GM21786 (cell line): ENCODE measurements around the gene HGF.
"Not testable (repeated sequence)": the region's sequence is repeated elsewhere in the genome, so short reads cannot be mapped to it uniquely, and the experiment has no call there.

Source experiments
- ATAC-seq: cut with Tn5 transposase; IDR thresholded peaks from one replicate; pipeline ENCODE4 v1.9.1; 2021; ENCODE audit not compliant: unreplicated experiment

The HGF gene

DNA sequence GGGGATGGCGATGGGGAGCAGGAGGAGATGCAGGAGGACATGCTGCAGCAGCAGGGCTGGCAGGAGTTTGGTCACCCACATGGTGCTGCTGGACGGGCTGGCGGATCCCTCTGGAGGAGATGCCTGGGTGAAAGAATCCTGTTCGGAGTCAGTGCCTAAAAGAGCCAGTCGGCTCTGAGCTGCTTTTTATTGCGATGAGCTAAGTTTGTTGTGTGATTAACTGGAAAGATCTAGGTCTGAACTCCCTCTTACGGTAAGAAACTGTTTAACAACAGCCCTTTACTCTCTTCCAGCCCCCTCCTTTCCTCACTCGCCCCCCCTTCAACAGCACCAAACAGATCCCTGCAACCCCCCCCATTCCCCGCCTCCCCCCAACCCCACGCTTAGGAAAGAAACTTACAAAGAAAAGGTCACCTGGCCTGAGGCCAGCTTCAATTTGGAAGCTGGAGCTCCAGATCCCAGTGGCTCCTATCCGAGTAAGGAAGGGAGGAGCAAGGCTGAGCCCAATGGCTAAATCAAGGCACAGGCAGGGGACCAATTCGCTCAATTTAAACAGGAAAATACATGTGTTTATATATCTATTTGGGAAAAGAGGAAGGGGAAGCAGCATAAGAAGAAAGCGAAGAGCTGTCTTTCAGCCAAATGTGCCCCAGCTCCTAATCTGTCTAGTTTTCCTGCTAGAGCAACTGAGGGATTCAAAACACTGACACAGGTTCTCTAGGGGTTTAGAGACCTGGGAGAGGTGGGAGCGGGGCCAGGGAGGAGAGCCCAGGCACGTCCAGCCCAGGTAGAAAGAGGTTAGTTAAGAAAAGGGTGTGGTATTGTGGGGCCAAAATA lies at the start of gene HGF:
Gene HGF, minus strand, starts transcription at position 157 of the 837 bp plus-strand sequence. Its CDS starts 76 bp downstream, at position 81.
- no peak for ATAC-seq

DNA sequence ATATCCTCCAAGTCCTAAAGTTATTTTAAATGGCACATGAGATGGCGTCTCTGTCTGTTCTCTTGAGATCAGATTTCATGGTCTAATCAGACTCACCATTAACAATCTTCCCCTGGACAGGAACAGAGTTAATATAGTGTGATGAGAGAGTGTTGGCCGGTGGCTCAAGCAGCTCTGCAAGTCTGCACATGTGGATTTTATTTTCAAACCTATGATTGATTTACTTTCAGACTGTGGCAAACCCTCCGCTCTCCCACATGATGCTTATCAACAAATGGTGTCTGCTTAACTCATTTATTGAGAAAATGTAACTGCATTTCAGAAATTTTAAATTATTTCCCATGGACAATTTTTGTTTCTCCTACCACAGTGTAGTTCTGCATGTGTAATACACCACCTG lies 46.5 kb upstream of the HGF start:
- ATAC-seq, result no peak

DNA sequence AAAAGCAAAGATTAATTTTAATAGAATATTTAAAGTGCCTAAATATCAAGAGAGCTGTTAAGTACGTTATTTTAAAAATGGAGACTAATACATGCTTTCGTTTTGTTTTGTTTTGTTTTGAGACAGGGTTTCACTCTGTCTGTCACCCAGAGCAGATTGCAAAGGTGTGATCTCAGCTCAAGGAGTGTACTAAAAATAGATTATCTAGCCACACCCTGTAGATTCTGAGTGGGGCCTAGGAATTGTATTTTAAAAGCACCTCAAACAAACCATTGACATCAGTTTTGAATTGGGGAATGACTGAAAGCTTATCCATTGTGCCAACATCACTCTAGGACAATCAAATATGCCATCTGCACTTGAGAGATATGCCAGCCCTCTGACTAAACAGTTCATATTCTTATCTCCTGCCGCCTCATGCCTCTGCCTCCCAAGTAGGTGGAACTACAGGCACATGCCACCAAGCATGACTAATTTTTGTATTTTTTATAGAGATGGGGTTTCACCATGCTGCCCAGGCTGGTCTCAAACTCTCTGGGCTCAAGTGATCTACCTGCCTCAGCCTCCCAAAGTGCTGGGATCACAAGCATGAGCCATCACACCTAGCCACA lies 43.1 kb upstream of the HGF start:
- peak; percentile 93 for ATAC-seq

DNA sequence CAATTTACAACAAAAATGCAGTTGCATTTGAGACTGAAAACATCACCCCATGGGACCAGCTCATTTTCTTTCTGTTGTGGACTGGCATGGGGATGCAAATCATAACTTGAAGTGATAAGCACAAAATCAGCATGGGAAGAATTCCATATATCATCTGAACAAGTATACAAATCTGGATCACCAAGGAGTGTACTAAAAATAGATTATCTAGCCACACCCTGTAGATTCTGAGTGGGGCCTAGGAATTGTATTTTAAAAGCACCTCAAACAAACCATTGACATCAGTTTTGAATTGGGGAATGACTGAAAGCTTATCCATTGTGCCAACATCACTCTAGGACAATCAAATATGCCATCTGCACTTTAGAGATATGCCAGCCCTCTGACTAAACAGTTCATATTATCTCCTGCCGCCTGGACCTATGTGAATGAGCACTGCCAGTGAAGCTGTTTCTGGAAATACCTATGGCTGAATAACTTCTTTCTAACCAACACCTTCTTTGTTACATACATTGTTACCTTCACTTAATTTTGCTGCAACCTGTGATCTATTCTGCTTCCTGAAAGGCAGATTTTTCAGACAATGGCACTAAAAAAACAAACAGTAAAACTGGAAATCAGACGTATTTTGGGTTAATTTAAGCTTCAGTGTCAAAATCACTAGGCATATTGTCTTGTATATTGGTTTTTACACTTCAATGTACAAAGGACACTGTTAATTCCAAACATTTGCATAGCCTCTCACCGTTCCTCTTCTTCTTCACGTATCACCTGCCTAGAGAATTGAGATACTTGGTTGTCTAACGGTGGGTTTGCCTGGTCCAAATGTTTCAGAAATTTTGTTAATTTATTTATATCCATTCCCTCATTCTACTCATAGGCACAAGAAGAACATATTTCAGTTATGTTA lies 42.4 kb upstream of the HGF start:
- peak; percentile 43 for ATAC-seq

DNA sequence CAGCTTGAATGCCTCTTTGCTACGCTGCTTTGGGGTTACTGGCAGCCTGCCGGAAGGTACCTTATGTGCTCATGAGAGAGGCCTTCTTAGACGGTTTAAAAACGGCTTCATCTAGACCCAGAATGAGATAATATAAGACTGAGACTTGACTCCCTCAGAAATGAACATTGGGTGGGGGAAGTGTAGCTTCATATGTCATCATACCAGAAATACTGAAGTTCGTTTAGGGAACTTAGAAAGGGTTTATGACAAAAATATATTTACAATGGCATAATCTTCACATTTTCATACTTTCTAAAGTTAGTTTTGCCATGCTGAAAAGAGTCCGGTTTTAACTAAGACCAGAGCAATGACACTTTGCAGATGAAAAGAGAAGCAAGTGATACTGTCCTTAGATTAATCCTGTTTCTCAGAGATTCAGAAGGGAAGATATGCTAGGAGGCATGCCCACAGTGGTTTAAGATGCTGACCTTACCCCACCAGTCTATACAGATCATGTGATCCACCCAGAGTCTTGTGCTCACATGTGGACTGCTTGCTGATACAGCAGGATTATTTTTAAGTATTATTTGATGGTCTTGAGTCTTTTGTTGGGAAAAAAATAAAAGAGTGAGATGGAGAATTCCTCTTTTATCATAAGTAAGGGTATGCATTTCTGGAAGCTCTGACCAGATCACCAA lies 40.8 kb upstream of the HGF start:
- ATAC-seq, result no peak

DNA sequence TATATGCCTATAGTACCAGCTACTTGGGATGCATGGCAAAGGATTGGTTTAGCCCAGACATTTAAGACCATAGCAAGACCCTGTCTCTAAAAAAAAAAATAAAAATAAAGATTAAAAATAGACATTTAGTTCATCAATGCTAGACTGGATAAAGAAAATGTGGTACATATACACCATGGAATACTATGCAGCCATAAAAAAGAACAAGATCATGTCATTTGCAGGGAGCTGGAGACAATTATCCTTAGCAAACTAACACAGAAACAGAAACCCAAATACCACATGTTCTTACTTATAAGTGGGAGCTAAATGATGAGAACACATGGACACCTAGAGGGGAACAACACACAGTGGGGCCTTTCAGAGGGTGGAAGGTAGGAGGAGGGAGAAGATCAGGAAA lies 38.5 kb upstream of the HGF start:
- not testable (repeated sequence) for ATAC-seq

DNA sequence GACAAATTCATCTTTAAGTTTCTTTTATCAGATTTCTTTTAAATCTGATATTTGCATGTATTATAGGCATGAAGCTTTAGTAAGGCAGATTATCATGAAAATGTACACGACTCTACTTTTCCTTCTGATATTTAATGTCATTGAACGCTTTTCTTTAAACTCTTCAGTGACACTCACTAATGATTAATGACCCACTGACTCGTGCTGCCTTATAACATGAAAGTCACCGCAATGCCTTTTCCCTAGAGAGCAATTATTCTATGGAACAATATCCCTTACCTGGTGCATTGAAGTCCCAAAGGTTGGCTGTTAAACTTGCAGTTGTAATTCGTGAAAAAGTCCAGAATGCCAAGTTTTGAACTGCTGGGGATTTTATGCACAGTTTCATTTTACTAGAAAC lies 33.4 kb upstream of the HGF start:
- ATAC-seq, result no peak

DNA sequence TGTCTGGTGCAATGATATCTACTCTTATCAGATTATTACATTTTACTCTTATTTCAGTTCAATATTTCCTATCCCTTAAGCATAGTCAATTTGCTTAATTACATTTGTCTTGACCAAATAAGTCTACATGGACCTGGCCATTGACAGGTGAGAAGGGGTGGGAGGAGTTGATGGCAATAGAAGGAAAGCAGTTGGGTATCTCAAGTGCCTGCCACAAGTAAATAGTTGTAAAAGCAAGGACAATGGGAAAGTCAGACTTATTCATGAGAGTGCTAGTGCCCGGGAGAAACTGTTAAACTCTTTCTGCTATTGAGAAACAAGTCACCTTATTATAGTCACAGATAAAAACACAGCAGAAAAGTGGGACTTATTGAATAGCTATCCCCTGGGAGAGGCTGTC lies 32.4 kb upstream of the HGF start:
- no peak for ATAC-seq

DNA sequence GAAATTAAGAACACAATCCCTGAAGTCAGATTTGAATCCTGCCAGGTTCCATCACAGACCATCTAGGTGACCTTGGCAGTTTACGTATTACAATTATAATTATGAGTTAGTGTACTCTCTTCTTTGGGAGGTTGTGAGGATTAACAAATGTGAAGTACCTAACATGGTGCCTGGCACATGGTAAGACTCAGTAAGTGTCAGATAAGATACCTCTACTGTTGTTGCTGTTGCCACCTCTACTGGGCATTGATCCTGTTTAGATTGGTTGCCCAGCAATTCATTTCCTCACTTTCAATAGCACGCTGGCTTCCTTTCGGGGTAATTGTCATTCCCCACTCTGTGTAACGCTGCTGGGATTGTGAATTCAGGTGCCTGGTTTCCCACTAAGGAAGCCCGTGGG lies 31.7 kb upstream of the HGF start:
- no peak for ATAC-seq

DNA sequence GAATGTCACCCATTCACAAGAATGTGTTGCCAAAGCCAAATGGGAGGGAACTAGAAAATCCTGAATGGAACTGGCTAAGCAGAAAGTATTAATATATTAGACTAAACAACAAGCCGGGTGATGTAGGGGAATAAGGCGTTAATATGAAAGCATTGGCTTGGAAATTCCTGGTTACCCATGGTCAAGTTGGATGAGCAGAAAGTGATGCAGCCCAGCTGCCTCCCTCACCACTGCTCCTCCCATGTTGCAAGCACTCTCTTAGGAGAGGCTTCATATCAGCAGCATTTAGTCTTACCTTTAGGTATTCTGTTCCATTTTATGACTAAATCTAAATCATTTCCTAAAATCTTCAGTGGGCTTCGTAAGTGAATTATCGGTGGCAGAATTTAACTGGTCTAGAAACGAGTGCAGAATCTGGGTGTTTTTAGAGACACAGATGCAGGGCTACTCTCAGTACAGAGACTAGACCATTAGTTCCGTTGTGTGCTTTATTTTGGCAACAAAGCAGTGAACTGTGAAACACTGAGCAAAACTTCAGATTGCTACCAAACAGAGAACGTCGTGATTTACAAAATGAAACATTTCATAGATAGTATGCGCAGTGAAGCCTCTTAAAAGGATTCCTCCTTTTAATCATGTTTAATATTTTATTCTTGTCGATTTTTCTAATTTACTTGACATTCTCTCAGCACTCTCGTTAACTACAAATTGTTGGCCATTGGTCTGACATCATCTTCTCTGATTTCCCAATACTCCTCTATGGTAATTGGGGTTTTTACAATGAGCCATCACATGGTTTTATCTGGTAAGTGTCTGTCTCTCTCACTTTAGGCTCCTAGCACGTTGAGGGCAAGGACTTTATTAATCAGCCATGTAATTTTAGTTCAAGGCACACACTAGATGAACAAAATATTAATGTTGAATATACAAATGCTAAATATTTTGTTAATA lies 22.0 kb upstream of the HGF start:
- no peak for ATAC-seq

DNA sequence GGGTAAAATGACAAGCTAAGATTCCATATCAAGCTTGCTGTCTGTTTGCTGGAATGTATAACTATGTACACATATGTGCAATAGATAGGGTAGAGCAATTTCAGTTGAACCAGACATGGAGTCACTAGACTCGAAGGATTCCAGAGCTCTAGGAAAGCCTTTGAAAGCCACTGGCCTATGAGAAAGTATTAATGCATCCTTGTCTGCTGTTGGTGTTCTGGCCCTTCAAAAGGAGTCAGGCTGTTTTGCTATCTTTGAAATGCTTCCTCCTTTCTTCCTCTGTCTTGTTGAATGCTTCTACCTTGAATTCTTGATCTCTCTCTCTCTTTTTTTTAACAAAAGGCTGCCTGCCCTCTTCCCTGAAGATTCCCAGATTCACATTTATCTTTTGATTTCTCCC lies 20.8 kb upstream of the HGF start:
- ATAC-seq, result no peak

DNA sequence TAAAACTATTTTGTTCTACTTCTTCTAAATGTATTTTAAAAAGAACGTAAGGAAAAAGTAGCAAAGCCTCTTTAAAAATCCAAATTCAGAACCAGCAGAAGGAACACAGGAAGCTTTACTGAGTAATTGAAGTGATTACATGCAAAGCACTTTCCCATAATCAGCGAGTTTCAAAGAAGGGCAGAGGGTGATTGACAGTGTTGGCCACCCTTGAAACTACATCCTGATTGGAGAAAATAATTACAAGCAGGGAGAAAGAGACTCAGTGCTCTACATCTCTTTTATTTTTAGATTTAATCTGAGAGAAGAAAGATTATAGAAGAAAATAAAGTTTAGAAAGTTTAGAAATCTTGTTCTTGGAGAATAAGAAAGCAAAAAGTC lies 20.3 kb upstream of the HGF start:
- ATAC-seq, result no peak

DNA sequence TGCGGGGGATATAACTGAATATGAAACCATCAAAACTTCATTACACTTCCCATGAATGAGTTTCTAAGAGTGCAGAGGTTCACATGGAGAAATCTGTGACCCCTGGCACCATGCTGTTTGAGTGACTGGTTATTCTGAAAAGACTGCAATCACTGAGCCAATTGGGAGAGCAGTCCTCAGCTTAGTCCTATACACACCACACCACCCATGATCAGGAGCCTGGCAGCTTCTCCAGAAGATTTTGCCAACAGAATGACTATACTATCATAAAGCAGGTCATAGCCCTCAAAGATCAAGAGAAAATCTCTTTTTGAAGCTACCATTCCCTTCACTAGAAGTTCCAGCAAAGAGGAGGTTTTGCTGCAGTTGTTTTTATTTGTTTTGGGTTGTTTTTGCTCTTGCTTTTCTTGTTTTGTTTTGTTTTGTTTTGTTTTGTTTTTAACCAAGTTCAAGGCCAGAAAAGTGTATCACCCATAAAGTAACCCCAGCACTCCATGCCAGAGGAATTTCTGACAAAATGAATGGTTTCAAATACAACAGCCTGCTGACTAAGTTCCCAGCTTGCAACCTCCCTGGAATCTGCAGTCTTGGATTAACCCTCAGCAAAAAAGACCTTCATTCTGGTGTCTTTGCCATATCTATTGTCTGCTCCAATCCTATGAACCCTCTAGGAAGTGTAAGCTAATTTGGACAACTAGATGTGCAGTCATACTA lies 19.7 kb upstream of the HGF start:
- ATAC-seq, result no peak

DNA sequence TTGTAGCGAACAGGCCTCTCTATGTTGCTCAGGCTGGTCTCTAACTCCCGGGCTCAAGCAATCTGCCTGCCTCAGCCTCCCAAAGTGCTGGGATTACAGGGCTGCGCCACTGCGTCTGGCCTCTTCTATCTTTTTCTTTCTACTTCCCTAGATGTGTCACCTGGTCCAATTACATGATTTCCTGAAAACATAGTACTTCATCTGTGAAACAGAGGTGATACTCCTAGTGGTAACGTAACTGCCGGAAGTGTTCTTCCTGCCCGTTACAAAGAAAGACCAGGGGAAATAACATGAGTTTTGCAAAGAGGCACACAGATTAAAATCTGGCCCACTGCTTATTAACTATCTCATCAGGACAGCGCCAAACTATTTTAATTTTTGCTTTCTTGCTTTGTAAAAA lies 18.4 kb upstream of the HGF start:
- ATAC-seq, result no peak

DNA sequence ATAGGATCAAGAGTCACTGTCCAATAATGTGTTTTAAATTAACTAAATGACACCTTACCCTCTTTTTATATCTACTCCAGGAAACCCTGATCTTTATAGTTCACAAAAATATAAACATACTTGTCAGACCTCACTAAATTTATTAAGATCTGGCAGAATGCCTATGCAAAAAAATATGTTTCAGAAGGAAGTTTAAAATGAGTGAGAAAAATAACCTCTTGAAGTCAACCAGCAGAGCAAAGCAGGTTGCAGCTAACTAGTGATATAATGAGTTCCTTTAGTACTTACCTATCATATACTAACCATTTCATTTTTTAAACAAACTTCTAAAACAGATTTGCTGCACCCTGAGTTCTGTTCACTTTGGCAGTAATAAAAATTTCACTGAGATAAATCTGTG lies 14.0 kb upstream of the HGF start:
- no peak for ATAC-seq

DNA sequence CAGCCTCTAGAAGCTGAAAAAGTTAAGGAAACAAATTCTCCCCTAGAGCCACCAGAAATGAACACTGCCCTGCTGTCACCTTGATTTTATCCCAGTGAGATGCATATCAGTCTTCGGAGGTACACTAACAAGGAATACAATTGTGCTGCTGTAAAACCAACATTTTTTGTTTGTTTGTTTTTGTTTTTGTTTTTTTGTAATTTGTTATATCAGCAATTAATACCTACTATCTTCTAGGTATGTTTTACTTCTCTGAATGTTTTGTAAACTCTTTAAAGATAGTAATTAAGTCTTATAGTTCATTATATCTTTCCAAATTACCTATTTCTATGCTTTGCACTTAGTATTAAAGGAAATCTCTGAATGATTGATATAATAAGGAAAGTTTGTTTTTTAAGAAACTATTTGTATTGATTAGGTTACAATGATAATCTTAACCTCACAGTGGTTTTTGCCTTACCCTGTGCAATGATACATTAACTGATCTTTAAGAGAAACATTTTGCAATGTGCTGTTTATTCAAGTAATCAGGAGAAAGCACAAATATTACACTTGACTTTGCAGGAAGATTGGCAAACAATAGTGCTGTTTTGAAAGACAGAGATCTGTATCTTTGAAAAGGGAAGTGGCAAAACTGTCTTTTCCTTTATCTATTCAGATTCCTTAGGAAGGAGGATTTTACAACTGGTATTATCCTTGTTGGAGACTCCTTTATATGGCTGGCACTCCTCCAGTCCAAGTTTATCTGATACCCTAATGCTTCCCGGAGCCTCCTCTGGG lies 11.3 kb upstream of the HGF start:
- ATAC-seq, result no peak

DNA sequence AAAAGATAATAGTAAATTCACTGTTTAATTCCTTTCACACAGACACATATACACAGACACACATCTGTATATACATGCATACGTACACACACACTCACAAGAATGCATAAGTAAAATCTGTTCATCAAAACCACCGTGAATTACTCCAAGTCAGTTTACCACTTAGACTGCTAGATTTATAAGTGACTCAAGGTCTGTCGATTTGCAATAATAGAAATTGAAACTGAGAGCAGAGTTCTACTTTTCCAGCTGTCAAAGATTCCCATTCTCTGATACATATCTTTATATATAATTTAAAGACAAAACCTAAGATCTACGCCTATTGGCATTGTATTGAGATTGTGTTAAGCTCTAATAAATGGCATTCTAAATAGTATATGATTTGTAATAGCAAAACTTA lies 9.9 kb upstream of the HGF start:
- ATAC-seq, result no peak

DNA sequence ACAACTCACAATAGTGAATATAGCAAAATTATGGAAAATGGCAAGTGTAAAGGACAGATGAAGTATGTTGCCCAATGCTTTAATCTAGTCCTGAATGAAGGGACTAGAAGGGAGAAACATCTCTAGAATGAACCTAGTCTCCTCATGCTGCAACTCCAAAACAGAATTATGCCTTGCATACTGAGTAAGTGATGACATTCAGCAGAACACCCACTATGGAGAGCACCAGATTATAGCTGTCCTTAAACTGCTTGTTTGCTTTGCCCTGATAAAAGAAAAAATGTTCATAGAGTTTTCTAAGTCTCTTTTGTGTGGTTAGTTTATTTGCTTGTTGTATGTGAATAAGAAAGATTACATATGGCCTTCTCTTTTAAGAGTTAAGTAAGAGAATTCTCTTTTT lies 7.8 kb upstream of the HGF start:
- no peak for ATAC-seq
